OCI-LY7 (cell line): Measurements from ENCODE around the gene SMOC1. TPM values are rescaled to one million over a fixed set of nuclear protein-coding genes. Genes with fewer than 3 reads are reported as not detected.

Experiments
- BruUV-seq: library from RNA; stranded (reverse); fragments of 400-500 nt; replicated peaks from 2 replicates; lab custom pipeline; 2021; lab: Mats Ljungman, UMichigan
- CTCF ChIA-PET: fragments of 300-600 bp; sonication (Branson Sonifier 250); formaldehyde crosslinking; loops from one replicate; lab custom pipeline; 2022; ENCODE audit warnings: antibody characterized with exemption; ENCODE audit not compliant: unreplicated experiment; lab: Charles Lee
- POLR2A ChIA-PET: fragments of 300-600 bp; sonication (Branson Sonifier 250); formaldehyde crosslinking; loops from one replicate; lab custom pipeline; 2022; ENCODE audit warnings: antibody characterized with exemption; lab: Charles Lee
- DNase-seq: peaks from one replicate; pipeline ENCODE4 v3.0.0-alpha.2; 2015; ENCODE audit warnings: low spot score
- H2AFZ ChIP-seq: fragments of 200-600 bp; sonication (generic), shearing (Covaris generic); 2 replicates; pipeline ENCODE4 v1.6.1; 2014; ENCODE audit warnings: mild to moderate bottlenecking, antibody characterized with exemption, low read length, moderate library complexity
- H3K27ac ChIP-seq: fragments of 200-600 bp; sonication (generic); 2 replicates; pipeline ENCODE4 v1.5.1; 2014; ENCODE audit warnings: mixed run types, low read depth, mild to moderate bottlenecking, moderate library complexity, low read length, inconsistent platforms; ENCODE audit not compliant: poor library complexity, severe bottlenecking
- H3K36me3 ChIP-seq: fragments of 200-600 bp; sonication (generic); 2 replicates; pipeline ENCODE4 v1.6.1; 2014; ENCODE audit warnings: mild to moderate bottlenecking, antibody characterized with exemption, low read length, moderate library complexity, mixed read lengths; ENCODE audit not compliant: insufficient read depth
- H3K4me1 ChIP-seq: fragments of 200-600 bp; sonication (generic); 2 replicates; pipeline ENCODE4 v1.5.1; 2014; ENCODE audit warnings: mild to moderate bottlenecking, low read length; ENCODE audit not compliant: insufficient read depth, poor library complexity, severe bottlenecking
- H3K4me2 ChIP-seq: fragments of 200-600 bp; sonication (generic); 2 replicates; pipeline ENCODE4 v1.6.1; 2014; ENCODE audit warnings: mild to moderate bottlenecking, low read length
- H3K4me3 ChIP-seq: fragments of 200-600 bp; sonication (generic); 2 replicates; pipeline ENCODE4 v1.5.1; 2014; ENCODE audit warnings: mild to moderate bottlenecking, low read depth, low read length; ENCODE audit not compliant: poor library complexity, severe bottlenecking
- H3K79me2 ChIP-seq: fragments of 200-600 bp; sonication (generic); 2 replicates; pipeline ENCODE4 v1.6.1; 2016; ENCODE audit warnings: low read depth, mild to moderate bottlenecking, low read length, moderate library complexity, mixed read lengths; ENCODE audit not compliant: insufficient read depth
- H3K9me2 ChIP-seq: fragments of 200-600 bp; sonication (generic); 2 replicates; pipeline ENCODE4 v1.6.1; 2016; ENCODE audit warnings: mild to moderate bottlenecking, low read length, mixed read lengths; ENCODE audit not compliant: insufficient read depth
- H3K9me3 ChIP-seq: fragments of 200-600 bp; sonication (generic); 2 replicates; pipeline ENCODE4 v1.6.1; 2014; ENCODE audit warnings: mild to moderate bottlenecking, mixed run types, low read length, mixed read lengths
- H4K20me1 ChIP-seq: fragments of 200-600 bp; sonication (generic); 2 replicates; pipeline ENCODE4 v1.6.1; 2014; ENCODE audit warnings: mild to moderate bottlenecking, antibody characterized with exemption, low read length, moderate library complexity, mixed read lengths; ENCODE audit not compliant: insufficient read depth
- EZH2phosphoT487 ChIP-seq: fragments of 200-600 bp; sonication (generic); IDR thresholded peaks from 2 replicates; pipeline ENCODE4 v1.6.1; 2018; ENCODE audit warnings: low read depth, borderline replicate concordance, mild to moderate bottlenecking, mixed run types, antibody characterized with exemption, low read length, moderate library complexity, mixed read lengths
- intact Hi-C: fragments of 100-400 bp; cut with micrococcal nuclease; formaldehyde crosslinking; loops from one replicate; pipeline ENCODE4 v1.10.0; 2022; ENCODE audit not compliant: unreplicated experiment
- total RNA-seq, 2 experiments: library from RNA; depleted of rRNA in 1 of 2; stranded (reverse); fragments of >200 nt in 1 of 2; shearing (Covaris generic) in 1 of 2; gene quantifications; 2 replicates each; pipeline ENCODE4 v1.2.3, GENCODE V29; 2014 to 2022
- TF ChIP-seq, protein P1 (sequence below): fragments of 200-600 bp; sonication (generic); conservative IDR thresholded peaks from 2 replicates; pipeline ENCODE4 v1.5.1; 2014; ENCODE audit warnings: mild to moderate bottlenecking, antibody characterized with exemption, low read length, moderate library complexity, mixed read lengths

The SMOC1 gene
- total RNA-seq, 2 experiments from 2014 or later, result not detected

DNA sequence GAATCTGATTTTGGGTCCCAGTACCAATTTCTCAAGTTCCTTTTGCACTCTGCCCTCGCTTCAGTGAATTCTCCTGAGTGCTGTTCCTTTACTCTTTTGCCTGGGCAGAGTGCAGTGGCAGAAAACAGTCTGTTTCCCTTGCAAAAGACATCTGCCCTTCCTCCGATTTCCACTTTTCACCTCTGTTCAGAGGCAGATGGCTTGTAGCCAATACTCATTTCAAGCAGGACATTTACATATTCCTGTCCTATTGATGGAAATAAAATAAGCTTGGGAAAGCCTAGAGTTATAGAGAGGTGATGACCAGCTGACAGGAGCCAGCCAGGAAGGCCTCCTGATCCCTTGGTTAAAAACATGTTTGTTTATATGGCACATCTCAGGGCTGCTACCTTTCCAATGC is 198.5 kb downstream of the SMOC1 start:
- intact Hi-C loops, result no loop called here
- CTCF ChIA-PET, result no interaction called here

GRCh38 chr14:70078329-70078728 is 199.1 kb downstream of the SMOC1 start:
- H3K9me2 ChIP-seq, result no peaks in the 10 kb centered on the region
- ChIA-PET POLR2A (no interaction called here), CTCF (no interaction called here)
- intact Hi-C loops, result no loop called here
- H3K4me1 ChIP-seq, result no peaks in the 10 kb centered on the region
- no peak overlapping the region for H2AFZ ChIP-seq
- H3K79me2 ChIP-seq, result no peaks in the 10 kb centered on the region
- no peaks in the 10 kb centered on the region for H4K20me1 ChIP-seq
- no peaks in the 10 kb centered on the region for H3K36me3 ChIP-seq
- DNase-seq, result no peak
- no peaks in the 10 kb centered on the region for H3K9me3 ChIP-seq
- no peak overlapping the region for H3K4me3 ChIP-seq
- TF ChIP-seq, protein P1, sequence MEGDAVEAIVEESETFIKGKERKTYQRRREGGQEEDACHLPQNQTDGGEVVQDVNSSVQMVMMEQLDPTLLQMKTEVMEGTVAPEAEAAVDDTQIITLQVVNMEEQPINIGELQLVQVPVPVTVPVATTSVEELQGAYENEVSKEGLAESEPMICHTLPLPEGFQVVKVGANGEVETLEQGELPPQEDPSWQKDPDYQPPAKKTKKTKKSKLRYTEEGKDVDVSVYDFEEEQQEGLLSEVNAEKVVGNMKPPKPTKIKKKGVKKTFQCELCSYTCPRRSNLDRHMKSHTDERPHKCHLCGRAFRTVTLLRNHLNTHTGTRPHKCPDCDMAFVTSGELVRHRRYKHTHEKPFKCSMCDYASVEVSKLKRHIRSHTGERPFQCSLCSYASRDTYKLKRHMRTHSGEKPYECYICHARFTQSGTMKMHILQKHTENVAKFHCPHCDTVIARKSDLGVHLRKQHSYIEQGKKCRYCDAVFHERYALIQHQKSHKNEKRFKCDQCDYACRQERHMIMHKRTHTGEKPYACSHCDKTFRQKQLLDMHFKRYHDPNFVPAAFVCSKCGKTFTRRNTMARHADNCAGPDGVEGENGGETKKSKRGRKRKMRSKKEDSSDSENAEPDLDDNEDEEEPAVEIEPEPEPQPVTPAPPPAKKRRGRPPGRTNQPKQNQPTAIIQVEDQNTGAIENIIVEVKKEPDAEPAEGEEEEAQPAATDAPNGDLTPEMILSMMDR, result no peak
- TF ChIP-seq EZH2phosphoT487, result no peak
- no TSS peak for BruUV-seq
- H3K4me2 ChIP-seq, result no peak overlapping the region
- H3K27ac ChIP-seq, result no peak overlapping the region

More for the DNA sequence above, 198.5 kb downstream of the SMOC1 start:
- no peaks in the 10 kb centered on the region for H3K9me2 ChIP-seq
- H3K4me3 ChIP-seq, result no peak overlapping the region
- DNase-seq, result no peak
- no peaks in the 10 kb centered on the region for H3K79me2 ChIP-seq
- no TSS peak for BruUV-seq
- no peak overlapping the region for H2AFZ ChIP-seq
- POLR2A ChIA-PET, result no interaction called here
- H3K9me3 ChIP-seq, result no peaks in the 10 kb centered on the region
- no peak overlapping the region for H3K27ac ChIP-seq
- no peaks in the 10 kb centered on the region for H3K36me3 ChIP-seq
- TF ChIP-seq, protein P1, result no peak
- no peak for TF ChIP-seq EZH2phosphoT487
- no peaks in the 10 kb centered on the region for H4K20me1 ChIP-seq
- H3K4me2 ChIP-seq, result no peak overlapping the region
- no peaks in the 10 kb centered on the region for H3K4me1 ChIP-seq

GRCh38 chr14:70080076-70080475 is 200.9 kb downstream of the SMOC1 start:
- Histone ChIP-seq H3K4me2 (no peak overlapping the region), H3K27ac (no peak overlapping the region), H3K36me3 (no peaks in the 10 kb centered on the region), H2AFZ (no peak overlapping the region), H3K4me1 (no peaks in the 10 kb centered on the region), H3K9me3 (no peaks in the 10 kb centered on the region), H3K79me2 (no peaks in the 10 kb centered on the region), H3K9me2 (no peaks in the 10 kb centered on the region), H3K4me3 (no peak overlapping the region), H4K20me1 (no peaks in the 10 kb centered on the region)
- DNase-seq, result no peak
- POLR2A ChIA-PET, result interaction anchor here (0.6 kb wide), 1 partner anchor 95 kb away, joined by 3 read pairs; no protein-coding TSS in a partner anchor
- BruUV-seq, result no TSS peak
- CTCF ChIA-PET, result no interaction called here
- intact Hi-C loops, result no loop called here
- no peak for TF ChIP-seq EZH2phosphoT487
- TF ChIP-seq, protein P1, result no peak

Other genes with a start within 250 kb of the SMOC1 start
- gene SRSF5, start 112.3 kb upstream of the SMOC1 start, total RNA-seq (2014; rRNA removed; shearing (Covaris generic)), result 341 and 456 TPM in 2 replicates
- gene SRSF5, start 112.3 kb upstream of the SMOC1 start, total RNA-seq (2022), result 474 and 484 TPM in 2 replicates
- not detected in 2 replicates for gene SLC10A1, start 82.2 kb upstream of the SMOC1 start, total RNA-seq (2014; rRNA removed; shearing (Covaris generic))
- gene SLC10A1, start 82.2 kb upstream of the SMOC1 start, total RNA-seq (2022), result not detected in 2 replicates